Uterus (tissue), 4 donors: ENCODE results near the gene ATF7. TPM values are rescaled to one million over a fixed set of nuclear protein-coding genes. Genes with fewer than 3 reads are reported as not detected.
A peak's percentile ranks its signal among the peaks of the same experiment; 100 is the strongest.

Experiments used
- DNase-seq, 2 donors: peaks; one replicate each; pipeline ENCODE4 v3.0.0-alpha.2; 2019 to 2020
- H3K27ac ChIP-seq, 2 donors: fragments of 200-600 bp; sonication (generic); 1 replicate in 1 of 2; 2 replicates in 1 of 2; pipeline ENCODE4 v1.5.1; 2016 to 2018
- H3K27me3 ChIP-seq, 2 donors: fragments of 200-600 bp; sonication (generic); one replicate each; pipeline ENCODE4 v1.5.1; 2018 to 2019; ENCODE audit warnings: control low read depth in 1 of 2
- H3K36me3 ChIP-seq, 2 donors: fragments of 200-600 bp; sonication (generic); one replicate each; pipeline ENCODE4 v1.5.1; 2019; ENCODE audit warnings: control low read depth in 1 of 2
- H3K4me1 ChIP-seq, 2 donors: fragments of 200-600 bp; sonication (generic); one replicate each; pipeline ENCODE4 v1.5.1; 2018 to 2019; ENCODE audit warnings: control low read depth in 1 of 2
- H3K4me3 ChIP-seq, 2 donors: fragments of 200-600 bp; sonication (generic); 1 replicate in 1 of 2; 2 replicates in 1 of 2; pipeline ENCODE4 v1.5.1; 2018 to 2019; ENCODE audit warnings: mild to moderate bottlenecking in 1 of 2
- H3K9me3 ChIP-seq, 2 donors: fragments of 200-600 bp; sonication (generic); one replicate each; pipeline ENCODE4 v1.5.1; 2019; ENCODE audit warnings: control low read depth in 1 of 2
- POLR2A ChIP-seq, 2 donors: fragments of 450-650 bp; IDR thresholded peaks; one replicate each; pipeline ENCODE4 v1.6.1; 2016; ENCODE audit warnings: antibody characterized with exemption in 2 of 2, mild to moderate bottlenecking in 1 of 2, moderate library complexity in 1 of 2
- intact Hi-C: fragments of 100-400 bp; cut with DNase I; formaldehyde crosslinking; loops from one replicate; pipeline ENCODE4 v1.15.1; 2023; ENCODE audit warnings: low total_unique reads
- total RNA-seq, 4 donors: library from RNA; depleted of rRNA in 3 of 4; stranded (reverse); fragments of >200 nt in 3 of 4; gene quantifications; one replicate each; pipeline versions ENCODE4 v1.1.0 to v1.2.4, GENCODE V29; 2014 to 2023
- TF ChIP-seq, protein P1 (sequence below), 4 experiments: fragments of 200-600 bp in 2 of 4; fragments of 450-650 bp in 2 of 4; sonication (generic) in 2 of 4; IDR thresholded peaks; one replicate each; pipeline ENCODE4 v1.5.1; 2016 to 2019; ENCODE audit warnings: antibody characterized with exemption in 4 of 4, mild to moderate bottlenecking in 2 of 4, moderate library complexity in 1 of 4
- donor health status: DM: yes; HTN: yes; CAD: no.

Gene ATF7
- total RNA-seq, 4 donors from 2014 or later: 10.6 to 47.6 (median 21.3) TPM

- H3K4me3 ChIP-seq: peak overlapping the region; percentile 51 to 67
- peak overlapping the region; percentile 90 to 92 for H3K27ac ChIP-seq
- H3K27me3 ChIP-seq: no peaks in the 10 kb centered on the region
- TF ChIP-seq, protein P1, sequence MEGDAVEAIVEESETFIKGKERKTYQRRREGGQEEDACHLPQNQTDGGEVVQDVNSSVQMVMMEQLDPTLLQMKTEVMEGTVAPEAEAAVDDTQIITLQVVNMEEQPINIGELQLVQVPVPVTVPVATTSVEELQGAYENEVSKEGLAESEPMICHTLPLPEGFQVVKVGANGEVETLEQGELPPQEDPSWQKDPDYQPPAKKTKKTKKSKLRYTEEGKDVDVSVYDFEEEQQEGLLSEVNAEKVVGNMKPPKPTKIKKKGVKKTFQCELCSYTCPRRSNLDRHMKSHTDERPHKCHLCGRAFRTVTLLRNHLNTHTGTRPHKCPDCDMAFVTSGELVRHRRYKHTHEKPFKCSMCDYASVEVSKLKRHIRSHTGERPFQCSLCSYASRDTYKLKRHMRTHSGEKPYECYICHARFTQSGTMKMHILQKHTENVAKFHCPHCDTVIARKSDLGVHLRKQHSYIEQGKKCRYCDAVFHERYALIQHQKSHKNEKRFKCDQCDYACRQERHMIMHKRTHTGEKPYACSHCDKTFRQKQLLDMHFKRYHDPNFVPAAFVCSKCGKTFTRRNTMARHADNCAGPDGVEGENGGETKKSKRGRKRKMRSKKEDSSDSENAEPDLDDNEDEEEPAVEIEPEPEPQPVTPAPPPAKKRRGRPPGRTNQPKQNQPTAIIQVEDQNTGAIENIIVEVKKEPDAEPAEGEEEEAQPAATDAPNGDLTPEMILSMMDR (IDR thresholded peaks at IDR 0.05): no peak
- TF ChIP-seq POLR2A (IDR thresholded peaks at IDR 0.05): no peak
- no peaks in the 10 kb centered on the region for H3K36me3 ChIP-seq
- peaks cover 0 to 5% of the 10 kb centered on the region in 2 donors for H3K4me1 ChIP-seq
- peak in 1 of 2 donors; percentile 20 for DNase-seq
- intact Hi-C loops: no loop called here
- H3K9me3 ChIP-seq: no peaks in the 10 kb centered on the region
Observed at GRCh38 chr12:53493610-53494391, 132.4 kb downstream of the ATF7 start.

GRCh38 chr12:53492830-53493609 is 133.2 kb downstream of the ATF7 start:
- H3K27ac ChIP-seq: peak overlapping the region; percentile 90 to 92
- intact Hi-C loops: no loop called here
- DNase-seq: peak; percentile 93 to 94
- H3K27me3 ChIP-seq: no peaks in the 10 kb centered on the region
- TF ChIP-seq, protein P1 (IDR thresholded peaks at IDR 0.05): no peak
- peak; percentile 64 to 81 for TF ChIP-seq POLR2A (IDR thresholded peaks at IDR 0.05)
- peak overlapping the region; percentile 51 to 67 for H3K4me3 ChIP-seq
- H3K4me1 ChIP-seq: peaks cover 0 to 5% of the 10 kb centered on the region in 2 donors
- H3K36me3 ChIP-seq: no peaks in the 10 kb centered on the region
- H3K9me3 ChIP-seq: no peaks in the 10 kb centered on the region

- intact Hi-C loops: no loop called here
- no peak for TF ChIP-seq POLR2A (IDR thresholded peaks at IDR 0.05)
- TF ChIP-seq, protein P1 (IDR thresholded peaks at IDR 0.05): no peak
- no peaks in the 10 kb centered on the region for H3K27me3 ChIP-seq
- peak in 1 of 2 donors; percentile 23 for DNase-seq
- peaks cover 0 to 5% of the 10 kb centered on the region in 2 donors for H3K4me1 ChIP-seq
- peak overlapping the region; percentile 90 to 92 for H3K27ac ChIP-seq
- H3K4me3 ChIP-seq: peak overlapping the region in 1 of 2 donors; percentile 67
- H3K9me3 ChIP-seq: no peaks in the 10 kb centered on the region
- no peaks in the 10 kb centered on the region for H3K36me3 ChIP-seq
Observed at GRCh38 chr12:53492188-53492587, 134.0 kb downstream of the ATF7 start.

DNA sequence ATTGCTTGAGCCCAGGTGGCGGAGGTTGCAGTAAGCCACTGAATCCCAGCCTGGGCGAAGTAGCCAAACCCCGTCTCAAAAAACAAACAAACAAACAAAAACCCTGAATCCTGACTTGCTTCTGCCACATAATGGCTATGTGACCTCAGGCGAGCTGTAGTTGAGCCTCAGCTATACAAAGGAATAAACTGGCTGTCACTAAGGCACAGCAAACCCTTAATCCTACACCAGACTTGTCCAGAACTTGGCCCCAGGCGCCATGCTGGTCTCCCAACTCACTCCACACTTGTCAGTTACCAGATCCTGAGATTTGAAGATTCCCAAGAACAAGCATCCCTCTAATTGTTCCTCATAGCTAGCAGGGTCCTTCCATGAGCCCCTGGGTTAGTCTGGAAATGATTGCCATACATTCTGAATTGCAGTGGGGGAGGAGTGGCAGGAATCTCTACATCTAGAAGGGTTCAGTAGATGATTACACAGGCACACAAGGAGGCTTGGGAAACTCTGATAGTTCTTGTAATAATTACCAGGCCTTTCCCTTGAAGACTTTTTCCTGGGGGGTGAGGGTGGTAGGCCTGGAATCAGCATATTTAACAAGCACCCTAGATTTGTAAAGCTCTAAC is 136.8 kb downstream of the ATF7 start:
- Histone ChIP-seq H3K4me3 (no peak overlapping the region), H3K4me1 (peaks cover 0 to 5% of the 10 kb centered on the region in 2 donors), H3K9me3 (no peaks in the 10 kb centered on the region), H3K27ac (no peak overlapping the region), H3K36me3 (no peaks in the 10 kb centered on the region), H3K27me3 (no peaks in the 10 kb centered on the region)
- intact Hi-C loops: no loop called here
- no peak for TF ChIP-seq POLR2A (IDR thresholded peaks at IDR 0.05)
- TF ChIP-seq, protein P1 (IDR thresholded peaks at IDR 0.05): no peak
- no peak for DNase-seq
